ENCODE data around the gene RPS16. TPM values are rescaled to one million over a fixed set of nuclear protein-coding genes. Genes with fewer than 3 reads are reported as not detected.

RPS16 gene
- total and polyA plus RNA-seq, 7 experiments from 2014 or later, result 2,281 to 4,335 (median 3,122) TPM

GRCh38 chr19:39471756-39472536 lies 36.2 kb upstream of the RPS16 start:
- POLR2A ChIA-PET, result interaction anchor here (1.7 kb wide), 2 partner anchors 9 to 27 kb away, joined by 4 to 5 read pairs; partner anchors contain the start of genes SUPT5H and TIMM50
- CTCF ChIA-PET, result interaction anchor here (0.5 to 0.6 kb wide), 2 partner anchors 11 to 31 kb away, joined by 3 read pairs; no protein-coding TSS in a partner anchor
- Mint-ChIP-seq H3K27ac (peak overlapping the region in 4 of 9 donors; percentile 8 to 30 (median 20)), H3K27me3 (no peaks in the 10 kb centered on the region), H3K36me3 (peaks cover 15 to 58% (median 28%) of the 10 kb centered on the region in 5 donors), H3K4me3 (peak overlapping the region in 1 of 10 donors; percentile 23), H3K4me1 (peaks cover 0 to 11% (median 8%) of the 10 kb centered on the region in 7 donors), H3K9me3 (peaks cover 0 to 1% (median 0%) of the 10 kb centered on the region in 11 donors)
- no peak overlapping the region for H3K27ac ChIP-seq (ENCODE audit: low read depth, low read length)
- H3K4me3 ChIP-seq (ENCODE audit: low read length), result no peak overlapping the region
- no peaks in the 10 kb centered on the region for H3K9me3 ChIP-seq (ENCODE audit: control insufficient read depth in 2 of 3, low read length in 3 of 3)
- DNase-seq (no peak), ATAC-seq (no peak)
- intact Hi-C loops (cut with micrococcal nuclease), result no loop called here
- no peaks in the 10 kb centered on the region for H3K27me3 ChIP-seq (ENCODE audit: control insufficient read depth in 2 of 2, insufficient read depth in 2 of 2, low read length in 2 of 2)
- no peaks in the 10 kb centered on the region for H3K4me1 ChIP-seq (ENCODE audit: control insufficient read depth in 2 of 2, insufficient read depth in 2 of 2, low read length in 2 of 2)
- H3K36me3 ChIP-seq (ENCODE audit: control insufficient read depth in 2 of 3, insufficient read depth in 3 of 3, low read length in 3 of 3), result peaks cover 37 to 97% (median 49%) of the 10 kb centered on the region in 3 experiments

DNA sequence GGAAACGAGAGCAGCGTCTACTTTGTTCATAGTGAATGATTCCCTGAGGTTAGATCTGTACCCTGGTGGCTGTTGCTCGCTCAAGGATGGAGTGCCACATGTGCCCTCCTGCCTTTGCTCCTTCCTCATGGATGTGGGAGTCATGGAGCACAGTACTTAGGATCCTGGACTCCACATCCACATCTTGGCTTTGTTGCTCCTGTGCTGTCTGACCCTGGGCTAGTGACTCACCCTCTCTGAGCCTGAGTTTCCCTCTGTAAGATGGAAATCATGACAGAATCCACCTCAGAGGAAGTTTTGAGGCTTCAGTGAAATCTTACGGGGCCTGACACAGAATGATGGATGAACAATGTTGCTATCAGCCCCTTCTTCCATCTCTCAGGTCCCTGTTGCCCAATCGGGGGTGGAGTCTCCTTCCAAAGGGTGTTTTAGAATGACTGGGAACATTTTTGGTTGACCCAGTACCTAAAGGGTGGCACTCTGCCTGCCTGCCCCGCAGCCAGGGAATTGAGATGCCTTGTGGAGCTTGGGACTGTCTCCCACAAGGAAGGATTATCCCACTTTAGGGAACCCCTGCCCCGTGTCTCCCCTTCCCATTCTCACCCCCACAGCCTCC lies 35.1 kb upstream of the RPS16 start:
- intact Hi-C loops (cut with micrococcal nuclease), result no loop called here
- Histone ChIP-seq H3K36me3 (ENCODE audit: control insufficient read depth in 2 of 3, insufficient read depth in 3 of 3, low read length in 3 of 3) (peaks cover 37 to 97% (median 57%) of the 10 kb centered on the region in 3 experiments), H3K4me1 (ENCODE audit: control insufficient read depth in 2 of 2, insufficient read depth in 2 of 2, low read length in 2 of 2) (no peaks in the 10 kb centered on the region), H3K27ac (ENCODE audit: low read depth, low read length) (no peak overlapping the region), H3K4me3 (ENCODE audit: low read length) (no peak overlapping the region), H3K9me3 (ENCODE audit: control insufficient read depth in 2 of 3, low read length in 3 of 3) (no peaks in the 10 kb centered on the region), H3K27me3 (ENCODE audit: control insufficient read depth in 2 of 2, insufficient read depth in 2 of 2, low read length in 2 of 2) (no peaks in the 10 kb centered on the region)
- no peak overlapping the region for H3K4me3 Mint-ChIP-seq
- DNase-seq, result no peak
- peaks cover 0 to 14% (median 8%) of the 10 kb centered on the region in 7 donors for H3K4me1 Mint-ChIP-seq
- H3K27me3 Mint-ChIP-seq, result no peaks in the 10 kb centered on the region
- peaks cover 18 to 59% (median 26%) of the 10 kb centered on the region in 5 donors for H3K36me3 Mint-ChIP-seq
- no peak for ATAC-seq
- ChIA-PET POLR2A (interaction anchor here (1.7 kb wide), 2 partner anchors 10 to 26 kb away, joined by 4 to 5 read pairs; partner anchors contain the start of genes SUPT5H and TIMM50), CTCF (no interaction called here)
- peaks cover 0 to 3% (median 0%) of the 10 kb centered on the region in 11 donors for H3K9me3 Mint-ChIP-seq
- peak overlapping the region in 1 of 9 donors; percentile 50 for H3K27ac Mint-ChIP-seq

DNA sequence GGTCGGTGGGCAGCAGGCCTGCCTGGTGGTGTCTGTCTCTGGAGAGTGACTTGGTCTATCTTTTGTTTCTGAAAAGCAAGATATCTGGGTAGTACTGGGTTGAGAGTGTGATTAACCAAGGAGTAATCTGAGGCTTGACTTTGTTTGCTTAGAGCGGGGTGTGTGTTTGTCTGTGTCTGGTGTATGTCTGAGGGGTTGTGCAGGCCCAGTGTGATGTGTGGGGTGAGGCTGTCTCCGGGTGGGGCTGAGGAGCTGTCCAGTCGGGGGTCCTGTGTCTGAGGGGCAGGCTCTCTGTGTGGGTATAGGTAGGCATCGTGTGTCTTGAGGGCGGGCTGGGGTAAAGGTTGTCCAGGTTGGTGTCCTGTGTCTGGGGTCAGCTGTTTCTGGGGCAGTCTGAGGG lies 33.8 kb upstream of the RPS16 start:
- peak overlapping the region in 4 of 9 donors; percentile 4 to 63 (median 56) for H3K27ac Mint-ChIP-seq
- H3K27ac ChIP-seq (ENCODE audit: low read depth, low read length), result no peak overlapping the region
- H3K4me3 ChIP-seq (ENCODE audit: low read length), result no peak overlapping the region
- DNase-seq (no peak), ATAC-seq (no peak)
- peaks cover 0 to 13% (median 8%) of the 10 kb centered on the region in 7 donors for H3K4me1 Mint-ChIP-seq
- ChIA-PET CTCF (interaction anchor here (0.6 to 1.4 kb wide), 2 partner anchors 29 to 133 kb away, joined by 3 read pairs; no protein-coding TSS in a partner anchor), POLR2A (no interaction called here)
- no peaks in the 10 kb centered on the region for H3K9me3 ChIP-seq (ENCODE audit: control insufficient read depth in 2 of 3, low read length in 3 of 3)
- no peak overlapping the region for H3K4me3 Mint-ChIP-seq
- H3K4me1 ChIP-seq (ENCODE audit: control insufficient read depth in 2 of 2, insufficient read depth in 2 of 2, low read length in 2 of 2), result no peaks in the 10 kb centered on the region
- H3K9me3 Mint-ChIP-seq, result peaks cover 0 to 2% (median 0%) of the 10 kb centered on the region in 11 donors
- peaks cover 44 to 98% (median 66%) of the 10 kb centered on the region in 3 experiments for H3K36me3 ChIP-seq (ENCODE audit: control insufficient read depth in 2 of 3, insufficient read depth in 3 of 3, low read length in 3 of 3)
- peaks cover 20 to 68% (median 32%) of the 10 kb centered on the region in 5 donors for H3K36me3 Mint-ChIP-seq
- intact Hi-C loops (cut with micrococcal nuclease), result no loop called here
- H3K27me3 Mint-ChIP-seq, result no peaks in the 10 kb centered on the region
- no peaks in the 10 kb centered on the region for H3K27me3 ChIP-seq (ENCODE audit: control insufficient read depth in 2 of 2, insufficient read depth in 2 of 2, low read length in 2 of 2)

- Histone ChIP-seq H3K27me3 (ENCODE audit: control insufficient read depth in 2 of 2, insufficient read depth in 2 of 2, low read length in 2 of 2) (no peaks in the 10 kb centered on the region), H3K27ac (ENCODE audit: low read depth, low read length) (no peak overlapping the region), H3K4me3 (ENCODE audit: low read length) (no peak overlapping the region), H3K36me3 (ENCODE audit: control insufficient read depth in 2 of 3, insufficient read depth in 3 of 3, low read length in 3 of 3) (peaks cover 42 to 98% (median 63%) of the 10 kb centered on the region in 3 experiments), H3K9me3 (ENCODE audit: control insufficient read depth in 2 of 3, low read length in 3 of 3) (no peaks in the 10 kb centered on the region), H3K4me1 (ENCODE audit: control insufficient read depth in 2 of 2, insufficient read depth in 2 of 2, low read length in 2 of 2) (no peaks in the 10 kb centered on the region)
- Mint-ChIP-seq H3K27ac (peak overlapping the region in 3 of 9 donors; percentile 41 to 55 (median 51)), H3K36me3 (peaks cover 20 to 64% (median 28%) of the 10 kb centered on the region in 5 donors), H3K9me3 (peaks cover 0 to 2% (median 0%) of the 10 kb centered on the region in 11 donors), H3K4me1 (peaks cover 0 to 13% (median 7%) of the 10 kb centered on the region in 7 donors), H3K4me3 (no peak overlapping the region), H3K27me3 (no peaks in the 10 kb centered on the region)
- intact Hi-C loops (cut with micrococcal nuclease), result no loop called here
- DNase-seq, result no peak
- no peak for ATAC-seq
- ChIA-PET CTCF (interaction anchor here (1.4 kb wide), 1 partner anchor 29 kb away, joined by 3 read pairs; no protein-coding TSS in a partner anchor), POLR2A (interaction anchor here (0.8 kb wide), 1 partner anchor 64 kb away, joined by 3 read pairs; the partner anchor contains the start of gene EID2B)
Measured at GRCh38 chr19:39469036-39469435, 33.3 kb upstream of the RPS16 start.

GRCh38 chr19:39467941-39468340 lies 32.2 kb upstream of the RPS16 start:
- DNase-seq (no peak), ATAC-seq (no peak)
- H3K27me3 ChIP-seq (ENCODE audit: control insufficient read depth in 2 of 2, insufficient read depth in 2 of 2, low read length in 2 of 2), result no peaks in the 10 kb centered on the region
- H3K27ac ChIP-seq (ENCODE audit: low read depth, low read length), result no peak overlapping the region
- H3K4me1 ChIP-seq (ENCODE audit: control insufficient read depth in 2 of 2, insufficient read depth in 2 of 2, low read length in 2 of 2), result no peaks in the 10 kb centered on the region
- Mint-ChIP-seq H3K9me3 (peaks cover 0 to 2% (median 0%) of the 10 kb centered on the region in 11 donors), H3K27me3 (no peaks in the 10 kb centered on the region), H3K4me3 (no peak overlapping the region), H3K36me3 (peaks cover 20 to 70% (median 25%) of the 10 kb centered on the region in 5 donors), H3K4me1 (peaks cover 0 to 13% (median 7%) of the 10 kb centered on the region in 7 donors), H3K27ac (peak overlapping the region in 2 of 9 donors; percentile 31 to 51)
- H3K4me3 ChIP-seq (ENCODE audit: low read length), result no peak overlapping the region
- intact Hi-C loops (cut with micrococcal nuclease), result no loop called here
- no peaks in the 10 kb centered on the region for H3K9me3 ChIP-seq (ENCODE audit: control insufficient read depth in 2 of 3, low read length in 3 of 3)
- ChIA-PET CTCF (no interaction called here), POLR2A (no interaction called here)
- peaks cover 40 to 95% (median 60%) of the 10 kb centered on the region in 3 experiments for H3K36me3 ChIP-seq (ENCODE audit: control insufficient read depth in 2 of 3, insufficient read depth in 3 of 3, low read length in 3 of 3)

GRCh38 chr19:39465956-39466747 lies 30.4 kb upstream of the RPS16 start:
- H3K27ac Mint-ChIP-seq, result peak overlapping the region in 4 of 9 donors; percentile 8 to 78 (median 24)
- Histone ChIP-seq H3K4me3 (ENCODE audit: low read length) (no peak overlapping the region), H3K27ac (ENCODE audit: low read depth, low read length) (no peak overlapping the region), H3K27me3 (ENCODE audit: control insufficient read depth in 2 of 2, insufficient read depth in 2 of 2, low read length in 2 of 2) (no peaks in the 10 kb centered on the region), H3K4me1 (ENCODE audit: control insufficient read depth in 2 of 2, insufficient read depth in 2 of 2, low read length in 2 of 2) (no peaks in the 10 kb centered on the region), H3K9me3 (ENCODE audit: control insufficient read depth in 2 of 3, low read length in 3 of 3) (no peaks in the 10 kb centered on the region), H3K36me3 (ENCODE audit: control insufficient read depth in 2 of 3, insufficient read depth in 3 of 3, low read length in 3 of 3) (peaks cover 32 to 85% (median 48%) of the 10 kb centered on the region in 3 experiments)
- intact Hi-C loops (cut with micrococcal nuclease), result no loop called here
- ATAC-seq (no peak), DNase-seq (no peak)
- no peak overlapping the region for H3K4me3 Mint-ChIP-seq
- H3K4me1 Mint-ChIP-seq, result peaks cover 0 to 10% (median 2%) of the 10 kb centered on the region in 7 donors
- ChIA-PET POLR2A (no interaction called here), CTCF (interaction anchor here (1.9 kb wide), 1 partner anchor 8 kb away, joined by 8 read pairs; no protein-coding TSS in a partner anchor)
- H3K36me3 Mint-ChIP-seq, result peaks cover 14 to 65% (median 23%) of the 10 kb centered on the region in 5 donors
- H3K27me3 Mint-ChIP-seq, result no peaks in the 10 kb centered on the region
- peaks cover 0 to 2% (median 0%) of the 10 kb centered on the region in 11 donors for H3K9me3 Mint-ChIP-seq
